Kasumi-1 (cell line): ENCODE data around the gene CTBP2.

Source experiments
- DNase-seq, 2 experiments: peaks; one replicate each; lab custom pipeline; 2025; lab: John Stamatoyannopoulos, UW

The CTBP2 gene

GRCh38 chr10:125125951-125126735 lies 34.2 kb downstream of the CTBP2 start:
- DNase-seq = no peak

- DNase-seq = no peak
Observed at GRCh38 chr10:125124907-125125306, 35.5 kb downstream of the CTBP2 start.

GRCh38 chr10:125124115-125124487 lies 36.3 kb downstream of the CTBP2 start:
- no peak for DNase-seq

GRCh38 chr10:125123476-125124114 lies 36.8 kb downstream of the CTBP2 start:
- DNase-seq = no peak

- DNase-seq = no peak
Observed at GRCh38 chr10:125122566-125122965, 37.8 kb downstream of the CTBP2 start.

- DNase-seq = no peak
Observed at GRCh38 chr10:125121003-125121402, 39.4 kb downstream of the CTBP2 start.

GRCh38 chr10:125120053-125120710 lies 40.2 kb downstream of the CTBP2 start:
- DNase-seq = no peak

GRCh38 chr10:125118701-125119100 lies 41.7 kb downstream of the CTBP2 start:
- no peak for DNase-seq

- DNase-seq = no peak
Observed at GRCh38 chr10:125118011-125118611, 42.3 kb downstream of the CTBP2 start.

GRCh38 chr10:125116652-125117310 lies 43.6 kb downstream of the CTBP2 start:
- no peak for DNase-seq

- no peak for DNase-seq
Observed at GRCh38 chr10:125116041-125116649, 44.2 kb downstream of the CTBP2 start.

- no peak for DNase-seq
Observed at GRCh38 chr10:125115409-125115808, 45.0 kb downstream of the CTBP2 start.

- DNase-seq = no peak
Observed at GRCh38 chr10:125114761-125115391, 45.5 kb downstream of the CTBP2 start.

- no peak for DNase-seq
Observed at GRCh38 chr10:125113691-125114371, 46.5 kb downstream of the CTBP2 start.

GRCh38 chr10:125112697-125113494 lies 47.5 kb downstream of the CTBP2 start:
- no peak for DNase-seq

GRCh38 chr10:125111118-125111727 lies 49.1 kb downstream of the CTBP2 start:
- no peak for DNase-seq

- no peak for DNase-seq
Observed at GRCh38 chr10:125107965-125108580, 52.3 kb downstream of the CTBP2 start.

GRCh38 chr10:125107166-125107949 lies 53.0 kb downstream of the CTBP2 start:
- DNase-seq = no peak
